ENCODE measurements around the gene COL18A1. TPM values are rescaled to one million over a fixed set of nuclear protein-coding genes. Genes with fewer than 3 reads are reported as not detected.

COL18A1 gene
- total RNA-seq, 1 donor from 2014 or later, result 52.6 TPM

- Histone ChIP-seq H3K4me2 (no peak overlapping the region), H3F3A (ENCODE audit: low read depth) (no peaks in the 10 kb centered on the region), H3K79me2 (ENCODE audit: low read depth) (peaks cover 24% of the 10 kb centered on the region), H3K27ac (no peak overlapping the region), H4K20me1 (ENCODE audit: low read depth) (peaks cover 30% of the 10 kb centered on the region), H3K4me1 (peaks cover 26% of the 10 kb centered on the region), H3K4me3 (no peak overlapping the region), H3K27me3 (no peaks in the 10 kb centered on the region), H2AFZ (replicated peaks) (no peak overlapping the region), H3K9ac (no peak overlapping the region), H3K9me3 (ENCODE audit: low read depth) (no peaks in the 10 kb centered on the region), H3K36me3 (no peaks in the 10 kb centered on the region)
- Mint-ChIP-seq H3K4me1 (peaks cover 31% of the 10 kb centered on the region), H3K36me3 (peaks cover 3% of the 10 kb centered on the region), H3K27me3 (ENCODE audit: insufficient read depth, low read depth) (peaks cover 2% of the 10 kb centered on the region), H3K27ac (no peak overlapping the region), H3K9me3 (no peaks in the 10 kb centered on the region), H3K4me3 (peak overlapping the region; percentile 83)
- no peak for TF ChIP-seq EZH2phosphoT487 (IDR thresholded peaks at IDR 0.05)
- TF ChIP-seq EZH2 (IDR thresholded peaks at IDR 0.05), result no peak
- TF ChIP-seq CTCF (IDR thresholded peaks at IDR 0.05), result no peak
- no peak for DNase-seq (ENCODE audit: low spot score)
Observed at GRCh38 chr21:45540601-45540970, 135.6 kb downstream of the COL18A1 start.

GRCh38 chr21:45541221-45542039 lies 136.5 kb downstream of the COL18A1 start:
- peak overlapping the region; percentile 100 for H3K4me2 ChIP-seq
- no peak overlapping the region for H3K9ac ChIP-seq
- H3K4me1 ChIP-seq, result peaks cover 26% of the 10 kb centered on the region
- H3F3A ChIP-seq (ENCODE audit: low read depth), result no peaks in the 10 kb centered on the region
- H3K4me3 ChIP-seq, result peak overlapping the region; percentile 98
- H3K27ac Mint-ChIP-seq, result peak overlapping the region; percentile 83
- peaks cover 24% of the 10 kb centered on the region for H3K79me2 ChIP-seq (ENCODE audit: low read depth)
- no peaks in the 10 kb centered on the region for H3K9me3 Mint-ChIP-seq
- H3K36me3 Mint-ChIP-seq, result no peaks in the 10 kb centered on the region
- H3K4me3 Mint-ChIP-seq, result peak overlapping the region; percentile 83
- peaks cover 25% of the 10 kb centered on the region for H3K4me1 Mint-ChIP-seq
- H3K36me3 ChIP-seq, result no peaks in the 10 kb centered on the region
- no peaks in the 10 kb centered on the region for H3K9me3 ChIP-seq (ENCODE audit: low read depth)
- no peaks in the 10 kb centered on the region for H3K27me3 ChIP-seq
- TF ChIP-seq EZH2phosphoT487 (IDR thresholded peaks at IDR 0.05) (no peak), EZH2 (IDR thresholded peaks at IDR 0.05) (no peak), CTCF (IDR thresholded peaks at IDR 0.05) (no peak)
- H3K27me3 Mint-ChIP-seq (ENCODE audit: insufficient read depth, low read depth), result peaks cover 2% of the 10 kb centered on the region
- peak overlapping the region; percentile 85 for H2AFZ ChIP-seq (replicated peaks)
- no peak overlapping the region for H3K27ac ChIP-seq
- no peak for DNase-seq (ENCODE audit: low spot score)
- H4K20me1 ChIP-seq (ENCODE audit: low read depth), result peaks cover 22% of the 10 kb centered on the region

- Mint-ChIP-seq H3K9me3 (no peaks in the 10 kb centered on the region), H3K36me3 (no peaks in the 10 kb centered on the region), H3K4me1 (peaks cover 17% of the 10 kb centered on the region), H3K4me3 (peak within 1 kb of the TSS; percentile 84), H3K27ac (no peak within 1 kb of the TSS), H3K27me3 (ENCODE audit: insufficient read depth, low read depth) (peaks cover 2% of the 10 kb centered on the region)
- peaks cover 21% of the 10 kb centered on the region for H4K20me1 ChIP-seq (ENCODE audit: low read depth)
- peak within 1 kb of the TSS; percentile 85 for H2AFZ ChIP-seq (replicated peaks)
- H3K9me3 ChIP-seq (ENCODE audit: low read depth), result no peaks in the 10 kb centered on the region
- peak within 1 kb of the TSS; percentile 100 for H3K4me2 ChIP-seq
- H3K36me3 ChIP-seq, result no peaks in the 10 kb centered on the region
- TF ChIP-seq EZH2phosphoT487 (IDR thresholded peaks at IDR 0.05) (no peak), EZH2 (IDR thresholded peaks at IDR 0.05) (no peak), CTCF (IDR thresholded peaks at IDR 0.05) (peak; percentile 46)
- H3K79me2 ChIP-seq (ENCODE audit: low read depth), result peaks cover 24% of the 10 kb centered on the region
- peak within 1 kb of the TSS; percentile 98 for H3K4me3 ChIP-seq
- DNase-seq (ENCODE audit: low spot score), result peak; percentile 82
- no peaks in the 10 kb centered on the region for H3F3A ChIP-seq (ENCODE audit: low read depth)
- H3K4me1 ChIP-seq, result peaks cover 22% of the 10 kb centered on the region
- no peaks in the 10 kb centered on the region for H3K27me3 ChIP-seq
- H3K27ac ChIP-seq, result no peak within 1 kb of the TSS
- H3K9ac ChIP-seq, result no peak within 1 kb of the TSS
Observed at GRCh38 chr21:45542242-45542666, 137.3 kb downstream of the COL18A1 start, which contains the start of gene SLC19A1. Gene SLC19A1 (minus strand): TSS chr21:45542440. CDS start chr21:45537959, 4,481 bp downstream.
